ENCODE measurements around the gene ZNF622. TPM values are rescaled to one million over a fixed set of nuclear protein-coding genes. Genes with fewer than 3 reads are reported as not detected.

The ZNF622 gene
- total RNA-seq, 2 donors from 2014 or later = 24.4 to 37.3 TPM

- H3K36me3 Mint-ChIP-seq = no peaks in the 10 kb centered on the region
- DNase-seq (ENCODE audit: low spot score in 2 of 2) (no peak), ATAC-seq (no peak)
- no peak overlapping the region for H3K27ac Mint-ChIP-seq
- H3K9me3 Mint-ChIP-seq = no peaks in the 10 kb centered on the region
These were observed 52.3 kb downstream of the ZNF622 start for GRCh38 chr5:16413166-16413860.

GRCh38 chr5:16412556-16412955 is 53.0 kb downstream of the ZNF622 start:
- DNase-seq (ENCODE audit: low spot score in 2 of 2) (no peak), ATAC-seq (no peak)
- H3K27ac Mint-ChIP-seq = no peak overlapping the region
- H3K9me3 Mint-ChIP-seq = no peaks in the 10 kb centered on the region
- H3K36me3 Mint-ChIP-seq = no peaks in the 10 kb centered on the region

- no peak for DNase-seq (ENCODE audit: low spot score in 2 of 2)
- Mint-ChIP-seq H3K9me3 (no peaks in the 10 kb centered on the region), H3K27ac (no peak overlapping the region), H3K36me3 (no peaks in the 10 kb centered on the region)
- ATAC-seq = no peak
These were observed 53.7 kb downstream of the ZNF622 start for GRCh38 chr5:16411741-16412455.

- no peaks in the 10 kb centered on the region for H3K36me3 Mint-ChIP-seq
- DNase-seq (ENCODE audit: low spot score in 2 of 2) = no peak
- ATAC-seq = no peak
- H3K9me3 Mint-ChIP-seq = no peaks in the 10 kb centered on the region
- H3K27ac Mint-ChIP-seq = no peak overlapping the region
These were observed 54.4 kb downstream of the ZNF622 start for GRCh38 chr5:16411235-16411634.

- no peaks in the 10 kb centered on the region for H3K36me3 Mint-ChIP-seq
- ATAC-seq (no peak), DNase-seq (ENCODE audit: low spot score in 2 of 2) (no peak)
- H3K9me3 Mint-ChIP-seq = no peaks in the 10 kb centered on the region
- H3K27ac Mint-ChIP-seq = no peak overlapping the region
These were observed 55.3 kb downstream of the ZNF622 start for GRCh38 chr5:16410338-16410737.

- H3K9me3 Mint-ChIP-seq = no peaks in the 10 kb centered on the region
- no peak overlapping the region for H3K27ac Mint-ChIP-seq
- no peak for ATAC-seq
- DNase-seq (ENCODE audit: low spot score in 2 of 2) = no peak
- H3K36me3 Mint-ChIP-seq = no peaks in the 10 kb centered on the region
These were observed 59.0 kb downstream of the ZNF622 start for GRCh38 chr5:16406630-16407029.

- Mint-ChIP-seq H3K27ac (no peak overlapping the region), H3K9me3 (peaks cover 0 to 4% of the 10 kb centered on the region in 2 donors), H3K36me3 (no peaks in the 10 kb centered on the region)
- DNase-seq (ENCODE audit: low spot score in 2 of 2) (no peak), ATAC-seq (no peak)
These were observed 59.6 kb downstream of the ZNF622 start for GRCh38 chr5:16406023-16406422.

Other genes with a start within 250 kb of the ZNF622 start
- gene RETREG1, start 151.2 kb upstream of the ZNF622 start, total RNA-seq = 10 to 100 TPM in 1 of 2 donors, 1 to 10 TPM in 1; 7.4 to 26.5 TPM

Data from activated naive CD4-positive, alpha-beta T cell treated with anti-CD3 and anti-CD28 coated beads, Interleukin-2, amount 50 U/mL, for 72 hours (primary cell).